ENCODE results near the gene MAD1L1.

The MAD1L1 gene

DNA sequence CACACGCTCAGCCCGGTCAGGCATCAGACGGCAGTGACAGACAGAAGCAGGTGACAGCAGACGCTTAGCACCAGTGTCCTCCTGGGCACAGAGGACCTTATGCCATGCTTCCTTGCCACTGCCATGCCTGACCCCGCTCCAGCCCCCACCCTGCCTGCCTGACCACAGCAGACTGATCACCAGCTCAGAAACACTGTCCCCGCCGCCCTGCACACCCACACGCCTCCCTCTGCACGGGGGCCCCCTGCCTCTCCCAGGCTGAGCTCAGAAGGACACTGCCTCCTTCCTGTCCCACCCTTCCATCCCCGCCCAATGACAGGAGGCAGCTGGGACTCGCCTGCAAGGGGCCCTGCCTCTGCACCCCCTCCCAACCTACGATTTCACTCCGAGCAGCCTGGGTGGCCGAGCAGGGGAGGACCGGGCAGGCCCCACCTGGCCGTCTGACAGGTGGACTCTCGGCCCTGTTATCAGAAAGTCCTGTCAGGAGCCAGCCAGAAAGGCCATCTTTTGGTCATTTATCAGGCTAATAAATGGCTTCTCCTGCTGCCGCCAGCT, 379.2 kb downstream of the MAD1L1 start:
- no peak for DNase-seq

DNA sequence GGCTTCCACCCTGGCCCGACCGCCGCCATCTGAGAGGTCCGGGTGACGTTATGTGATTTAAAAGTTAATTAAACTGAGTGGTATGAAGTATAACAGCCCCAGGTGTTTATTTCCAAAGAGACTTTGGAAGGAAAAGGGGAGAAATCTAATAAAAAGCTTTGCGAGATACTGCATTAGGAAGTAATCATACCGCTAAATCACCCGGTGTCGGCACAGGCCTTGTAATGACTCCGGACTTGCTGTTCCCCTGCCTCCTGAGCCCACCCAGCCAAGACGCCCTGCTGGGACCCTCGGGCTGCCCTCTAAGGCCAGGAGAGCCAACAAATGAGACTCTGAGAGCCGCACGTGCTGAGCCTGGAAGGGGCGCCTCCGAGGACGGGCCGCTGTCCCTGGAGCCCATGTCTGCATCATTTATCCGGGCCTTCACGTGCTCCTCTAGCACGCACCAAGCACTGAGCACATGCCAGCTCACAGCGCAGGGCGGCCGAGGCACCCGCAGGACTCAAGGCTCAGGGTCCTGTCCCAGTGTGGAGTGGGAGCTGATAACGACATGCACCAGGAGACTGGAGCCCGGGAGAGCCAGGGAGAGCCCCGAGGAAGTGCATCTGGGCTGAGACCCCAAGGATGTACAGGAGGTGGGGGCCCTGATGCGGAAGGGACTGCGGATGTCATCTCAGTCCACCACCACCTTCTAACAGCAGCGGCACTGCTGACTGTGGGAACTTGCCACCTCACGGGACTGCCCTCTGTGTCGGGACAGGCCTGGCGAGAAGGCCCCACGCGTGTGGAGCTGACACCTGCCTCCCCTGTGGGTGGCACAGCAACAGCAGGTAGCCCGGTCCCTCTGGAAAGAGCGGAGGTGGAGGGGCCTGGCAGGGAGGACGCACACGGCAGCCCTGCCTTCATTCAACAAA, 380.0 kb downstream of the MAD1L1 start:
- no peak for DNase-seq

DNA sequence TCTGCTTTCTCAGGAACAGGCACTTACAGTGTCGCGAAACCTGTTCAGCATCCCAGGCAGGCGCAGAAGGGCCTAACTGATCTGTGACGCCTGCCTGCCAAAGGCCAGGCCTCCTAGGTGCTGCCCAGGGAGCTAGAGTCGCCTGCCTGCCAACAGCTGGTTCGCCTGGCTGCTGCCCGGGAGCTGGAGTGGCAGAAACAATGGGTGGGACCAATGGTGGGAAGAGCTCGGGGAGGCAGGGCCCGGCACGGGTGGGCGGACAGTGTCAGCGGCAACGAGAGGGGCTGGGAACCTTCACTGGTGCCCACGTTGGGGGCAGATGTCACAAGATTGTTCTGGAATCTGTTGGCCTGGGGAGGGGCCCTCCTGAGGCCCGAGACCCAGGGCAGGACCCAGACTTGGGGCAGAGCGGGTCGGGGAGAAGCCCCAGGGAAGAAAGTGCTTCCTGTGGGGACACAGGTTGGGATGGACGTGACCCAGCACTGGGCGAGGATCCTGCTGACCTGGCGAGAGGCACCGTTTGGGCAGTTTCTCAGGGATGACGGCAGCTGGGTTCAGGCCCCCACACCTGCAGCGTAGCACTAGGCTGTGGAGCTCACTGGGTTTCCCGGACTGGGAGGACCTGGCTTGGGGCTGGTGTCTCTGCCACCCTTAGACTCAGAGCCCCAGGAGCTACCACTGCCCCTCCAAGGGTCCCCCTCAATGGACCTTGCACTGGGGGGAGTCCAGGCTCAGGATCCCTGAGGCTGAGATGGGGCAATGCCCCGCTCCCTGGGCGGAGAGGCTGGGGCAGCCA, 380.8 kb downstream of the MAD1L1 start:
- no peak for DNase-seq

DNA sequence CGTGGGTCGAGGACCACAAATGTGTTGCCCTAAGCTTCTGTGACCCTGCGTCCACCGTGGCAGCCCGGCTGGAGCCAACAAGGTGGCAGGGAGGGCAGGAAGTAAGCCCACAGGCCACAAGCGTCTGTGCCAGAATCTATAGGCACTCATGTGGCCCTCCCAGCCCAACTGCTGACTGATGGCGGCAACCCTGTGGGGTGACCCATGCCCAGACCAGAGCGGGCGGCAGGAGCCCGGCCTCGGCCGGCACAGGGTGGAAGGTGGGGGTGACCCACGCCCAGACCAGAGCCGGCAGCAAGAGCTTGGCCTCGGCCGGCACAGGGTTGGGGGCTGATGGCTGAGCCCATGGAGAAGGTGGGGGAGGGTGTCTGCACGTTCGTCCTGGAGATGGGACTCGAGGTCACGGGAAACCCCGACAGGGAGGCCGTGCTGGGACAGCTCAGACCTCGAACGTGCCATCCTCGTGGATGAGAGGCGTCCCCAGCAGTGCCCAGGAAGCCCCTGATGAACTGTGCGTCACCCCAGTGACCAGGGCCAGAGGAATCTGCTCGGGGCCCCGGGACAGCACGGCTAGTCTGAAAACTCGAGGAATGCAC, 381.7 kb downstream of the MAD1L1 start:
- DNase-seq = no peak

DNA sequence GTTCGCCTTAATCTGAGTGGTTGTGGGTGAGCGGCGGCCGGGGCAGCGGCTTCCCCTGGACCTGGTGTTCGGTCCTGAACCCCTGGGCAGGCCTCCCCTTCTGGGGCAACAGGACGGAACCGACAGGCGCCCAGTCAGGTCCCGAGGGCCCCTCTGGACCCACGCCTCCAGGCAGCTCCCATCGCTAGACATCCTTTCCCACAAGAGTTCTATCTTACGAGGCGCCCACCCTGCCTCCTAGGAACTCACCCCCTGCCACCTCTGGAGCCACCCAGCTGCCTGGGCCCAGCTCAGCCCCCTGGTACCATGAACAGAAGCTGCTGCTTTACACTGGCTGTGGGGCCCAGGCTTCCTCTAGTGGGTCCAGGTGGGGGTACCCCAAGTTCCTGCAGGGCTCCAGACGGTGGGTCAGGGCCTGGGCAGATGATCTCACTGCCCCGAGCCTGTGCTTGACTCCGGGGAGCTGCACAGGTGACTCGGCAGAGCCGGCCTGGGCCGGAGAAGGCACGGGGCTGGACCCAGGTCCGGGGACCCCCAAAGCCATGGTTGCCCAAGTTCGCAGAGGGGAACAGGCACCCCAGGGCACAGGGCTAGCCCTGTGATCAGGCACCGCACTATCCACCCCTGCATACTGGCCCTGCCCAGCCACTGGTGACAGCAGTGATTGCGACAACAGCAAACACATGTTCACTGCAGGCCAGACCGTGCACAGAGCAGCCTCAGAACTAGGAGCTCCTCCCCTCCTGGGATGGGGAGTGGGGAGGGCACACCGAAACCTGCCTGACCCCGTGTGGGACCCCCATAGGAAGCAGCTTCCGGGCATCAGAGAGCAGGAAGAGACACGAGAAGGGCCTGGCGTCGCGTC, 382.4 kb downstream of the MAD1L1 start:
- DNase-seq = no peak

DNA sequence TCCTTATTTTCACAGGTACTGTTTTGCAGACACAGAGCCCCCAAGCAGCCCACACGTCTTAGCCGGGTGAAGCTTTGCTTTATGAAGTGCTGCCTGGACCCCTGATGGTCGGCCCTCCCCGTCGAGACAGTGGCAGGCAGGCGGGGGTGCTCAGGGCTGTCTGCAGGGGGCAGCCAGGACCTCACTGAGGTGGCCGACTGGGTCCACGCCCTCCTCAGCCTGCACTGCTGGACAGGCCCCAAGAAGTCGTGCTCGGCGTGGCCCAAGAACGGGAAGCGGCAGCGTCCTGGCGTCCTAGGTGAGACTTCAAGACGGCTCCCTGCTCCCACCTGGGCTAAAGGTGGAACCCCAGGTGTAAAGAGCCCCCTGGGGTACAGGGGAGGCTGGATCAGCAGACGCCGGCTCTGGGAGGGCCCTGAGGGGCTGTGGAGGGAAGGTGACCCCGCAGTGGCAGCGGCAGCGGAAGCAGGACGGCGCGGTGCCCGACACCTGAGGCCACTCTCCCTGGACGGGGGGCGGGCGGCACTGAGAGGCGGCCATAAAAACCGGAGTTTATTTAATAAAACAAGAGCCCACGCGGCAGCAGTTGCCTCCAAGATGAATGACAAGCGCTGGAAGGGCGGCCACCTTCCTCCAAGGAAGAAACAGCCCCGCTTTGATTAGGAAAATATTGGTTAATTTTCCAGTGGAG, 383.2 kb downstream of the MAD1L1 start:
- DNase-seq = no peak

DNA sequence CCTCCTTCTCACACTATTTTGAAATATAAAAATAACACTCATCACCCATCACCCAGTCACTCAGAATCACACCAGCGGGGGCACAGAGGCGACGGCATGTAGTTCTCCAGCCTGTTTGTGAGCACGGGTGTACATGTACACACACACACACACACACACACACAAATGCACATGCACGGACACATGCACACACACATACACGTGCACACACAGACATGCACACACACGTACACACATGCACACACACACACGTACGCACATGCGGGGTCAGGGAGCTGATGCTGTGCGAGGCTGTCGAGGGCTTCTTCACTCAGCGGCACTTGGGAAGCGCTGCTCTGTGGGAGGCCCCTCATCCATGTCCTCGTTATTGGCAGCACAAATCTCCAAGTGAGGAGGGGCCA, 383.8 kb downstream of the MAD1L1 start:
- no peak for DNase-seq

DNA sequence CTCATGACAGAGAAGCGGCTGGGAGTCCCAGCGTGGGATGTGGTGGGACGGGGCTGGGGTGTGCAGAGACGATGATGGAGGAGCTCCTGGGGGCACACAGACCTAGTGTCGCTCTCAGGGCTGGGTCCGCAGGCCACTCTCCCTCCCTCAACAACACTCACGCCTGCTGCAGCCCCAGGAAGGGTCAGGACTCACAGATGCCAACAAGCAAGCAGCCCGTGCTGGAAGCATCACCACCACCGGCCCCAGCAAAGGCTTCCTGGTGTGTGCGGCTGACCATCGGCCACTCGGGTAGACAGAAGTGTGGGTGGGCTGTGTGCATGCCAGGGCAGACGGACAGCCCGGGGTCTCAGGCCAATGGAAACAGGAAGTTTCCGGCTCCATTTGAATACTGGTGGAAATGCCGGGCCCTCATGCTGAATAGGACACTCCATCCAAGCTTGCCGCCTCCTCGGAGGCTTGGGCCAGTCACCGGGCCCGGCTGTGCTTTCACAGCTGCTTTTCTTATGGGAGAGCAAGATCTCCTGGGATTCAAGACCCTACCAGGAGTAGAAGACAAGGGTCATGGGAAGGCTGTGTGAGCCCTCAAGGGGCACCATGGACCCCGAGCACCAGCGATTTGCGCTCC, 384.6 kb downstream of the MAD1L1 start:
- no peak for DNase-seq

DNA sequence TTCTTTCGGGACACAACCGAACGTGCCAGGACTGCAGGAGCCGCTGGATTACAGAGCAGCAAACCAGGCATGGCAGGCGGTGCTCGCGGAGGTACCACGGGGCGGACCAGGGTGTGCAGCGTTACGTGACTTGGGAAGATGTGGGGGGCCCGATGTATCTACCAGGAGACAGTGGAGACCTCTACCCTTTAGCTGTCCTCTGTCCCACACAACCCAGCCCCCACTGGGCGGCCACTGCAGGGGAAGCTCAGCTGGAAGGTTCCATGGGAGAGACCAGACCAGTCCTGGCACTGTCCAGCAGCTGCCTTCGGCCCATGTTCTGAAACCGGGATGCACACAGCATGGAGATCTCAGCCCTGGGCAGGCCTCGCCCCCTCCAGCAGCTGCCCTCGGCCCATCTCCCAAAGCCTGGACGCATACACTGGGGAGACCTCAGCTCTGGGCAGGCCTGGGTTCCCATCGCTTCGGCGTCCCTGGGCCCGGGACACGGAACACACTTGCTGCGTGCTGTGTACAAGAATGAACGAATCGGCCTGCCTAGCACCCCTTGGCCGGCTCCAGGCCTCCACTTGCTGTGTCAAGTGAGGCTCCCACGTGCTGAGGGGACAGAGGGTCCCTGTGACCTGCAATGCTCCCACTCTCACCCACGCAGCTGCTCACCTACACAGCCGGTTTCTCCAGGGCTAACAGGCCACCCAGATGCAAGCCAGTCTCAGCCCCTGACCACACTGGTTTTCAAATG, 385.3 kb downstream of the MAD1L1 start:
- DNase-seq = no peak

DNA sequence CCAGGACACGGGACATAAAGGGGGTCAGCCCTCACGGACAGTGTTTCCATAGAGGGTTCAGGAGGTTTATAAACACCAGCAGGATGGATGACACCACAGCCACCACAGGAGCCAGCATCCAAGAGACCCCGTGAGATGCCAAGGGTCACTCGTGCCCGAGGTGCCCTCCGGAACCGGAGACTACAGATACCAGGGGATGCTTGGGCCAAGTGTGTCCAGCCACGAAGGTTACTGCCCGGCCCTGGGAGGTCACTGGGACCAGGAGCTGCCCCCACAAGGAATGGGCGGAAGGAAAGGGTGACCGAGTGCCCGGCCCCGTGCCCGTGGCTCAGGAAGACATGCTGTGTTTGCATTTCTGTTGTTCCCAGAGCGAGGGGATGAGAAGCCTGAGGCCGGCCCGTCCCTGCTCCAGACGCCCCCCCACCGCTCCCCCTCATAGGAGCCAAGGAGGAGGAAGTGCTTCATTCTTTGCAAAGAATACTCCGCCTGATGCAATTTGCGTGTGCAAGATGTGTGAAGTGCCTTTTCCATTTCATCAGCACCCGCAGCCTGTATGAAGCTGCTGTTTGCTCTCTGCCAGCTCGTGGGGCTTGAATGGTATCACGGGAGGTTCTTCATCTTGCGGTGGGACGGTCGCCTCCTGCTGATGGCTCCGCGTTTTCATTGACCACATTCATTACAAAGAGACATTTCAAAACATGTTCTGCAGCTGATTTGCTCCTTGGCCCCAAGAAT, 386.2 kb downstream of the MAD1L1 start:
- no peak for DNase-seq

DNA sequence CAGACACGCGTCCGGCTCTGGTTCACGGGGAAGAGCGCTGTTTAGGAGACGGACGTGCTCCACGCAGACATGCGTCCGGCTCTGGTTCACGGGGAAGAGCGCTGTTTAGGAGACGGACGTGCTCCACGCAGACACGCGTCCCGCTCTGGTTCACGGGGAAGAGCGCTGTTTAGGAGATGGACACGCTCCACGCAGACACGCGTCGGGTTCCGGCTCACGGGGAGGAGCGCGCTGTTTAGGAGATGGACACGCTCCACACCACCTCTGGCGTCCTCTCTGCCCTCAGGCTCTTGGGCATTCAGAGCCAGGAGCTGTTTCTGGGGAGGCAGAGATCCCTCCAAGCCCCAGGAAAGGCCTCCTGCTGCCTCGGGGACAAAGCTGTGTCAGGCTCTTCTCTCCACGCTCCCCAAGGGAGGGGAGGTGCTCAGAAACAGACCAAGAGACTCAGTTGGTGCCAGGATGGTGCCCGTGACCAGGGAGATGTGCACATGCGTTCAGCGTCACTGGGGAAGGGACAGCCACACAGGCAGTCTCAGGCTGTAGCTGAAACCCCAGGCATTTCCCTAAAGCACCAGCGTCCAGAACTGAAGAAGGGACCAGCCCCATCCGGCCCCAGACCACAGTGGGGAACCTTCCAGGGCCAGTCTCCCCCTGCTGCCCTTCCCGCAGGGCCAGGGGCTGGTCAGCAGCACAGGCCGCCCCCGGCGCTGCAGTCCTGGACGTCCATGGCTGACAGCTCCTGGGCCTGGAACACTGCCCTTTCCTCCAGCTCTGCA, 387.0 kb downstream of the MAD1L1 start:
- DNase-seq = no peak

DNA sequence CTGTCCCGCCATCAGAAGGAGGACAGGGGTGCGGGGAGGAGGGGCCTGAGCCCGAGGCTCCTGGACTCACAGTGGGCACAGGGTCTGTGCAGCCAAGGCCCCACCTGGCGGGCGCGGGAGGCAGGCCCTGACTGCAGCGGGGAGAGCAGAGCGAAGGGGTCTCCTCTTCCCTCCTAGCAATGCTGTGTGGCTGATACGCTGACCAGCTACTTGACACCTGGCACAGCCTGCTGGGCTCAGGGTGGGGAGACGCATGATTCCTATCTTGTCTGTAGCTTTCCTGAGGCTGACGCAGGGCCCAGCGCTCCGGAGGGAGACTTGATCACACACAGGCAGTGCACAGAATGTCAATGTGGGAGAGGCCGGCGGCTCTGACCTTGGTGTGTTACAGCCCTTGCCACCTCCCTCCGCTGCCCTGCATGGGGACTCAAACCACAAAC, 387.8 kb downstream of the MAD1L1 start:
- no peak for DNase-seq

DNA sequence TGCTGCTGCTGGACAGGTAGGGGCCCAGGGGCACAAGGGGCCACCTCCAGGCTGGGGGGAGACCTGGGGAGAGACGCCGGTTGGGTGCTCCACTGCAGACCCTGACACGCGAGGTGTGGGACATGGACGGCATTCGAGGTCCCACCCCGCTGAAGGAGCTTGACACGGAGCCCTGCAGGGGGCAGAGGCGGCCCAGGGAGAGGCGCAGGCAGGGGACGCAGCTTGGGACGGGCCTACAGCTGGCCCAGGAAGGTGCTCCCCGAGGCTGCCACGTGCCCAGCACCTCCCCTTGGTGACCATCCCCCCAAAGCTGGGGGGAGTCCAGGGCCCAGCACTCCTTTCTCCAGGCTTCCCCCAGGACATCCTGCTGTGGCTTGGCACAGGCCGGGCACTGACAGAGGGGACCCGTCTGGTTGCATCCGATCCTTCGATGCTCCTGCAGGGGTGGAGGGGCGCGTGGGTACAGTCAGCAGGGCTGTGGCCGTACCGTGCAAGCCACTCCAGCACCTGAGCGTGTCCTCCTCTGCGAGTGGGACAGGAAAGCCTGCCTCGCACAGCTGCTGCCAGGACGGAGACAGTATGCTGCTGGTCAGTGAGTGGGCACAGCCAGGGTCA, 388.3 kb downstream of the MAD1L1 start:
- no peak for DNase-seq

DNA sequence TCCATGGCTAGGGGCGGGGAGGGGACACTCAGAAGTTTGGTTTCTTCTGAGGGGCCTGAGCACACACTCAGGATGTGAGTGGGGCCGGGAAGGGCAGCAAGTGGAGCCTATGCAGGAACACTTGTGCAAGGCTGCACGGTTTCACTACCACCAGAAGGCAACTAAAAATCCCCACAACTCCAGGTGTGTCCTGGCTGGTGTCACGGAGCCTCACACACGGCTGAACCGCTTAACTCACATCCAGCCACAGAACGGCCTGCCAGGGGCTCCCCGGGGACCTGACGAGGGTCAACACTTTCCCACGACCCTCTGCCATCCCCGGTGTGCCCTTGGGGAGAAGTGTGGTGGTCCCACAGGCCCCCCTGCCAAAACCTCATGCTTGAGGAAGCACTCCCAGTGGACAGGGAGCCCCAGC, 388.8 kb downstream of the MAD1L1 start:
- no peak for DNase-seq

DNA sequence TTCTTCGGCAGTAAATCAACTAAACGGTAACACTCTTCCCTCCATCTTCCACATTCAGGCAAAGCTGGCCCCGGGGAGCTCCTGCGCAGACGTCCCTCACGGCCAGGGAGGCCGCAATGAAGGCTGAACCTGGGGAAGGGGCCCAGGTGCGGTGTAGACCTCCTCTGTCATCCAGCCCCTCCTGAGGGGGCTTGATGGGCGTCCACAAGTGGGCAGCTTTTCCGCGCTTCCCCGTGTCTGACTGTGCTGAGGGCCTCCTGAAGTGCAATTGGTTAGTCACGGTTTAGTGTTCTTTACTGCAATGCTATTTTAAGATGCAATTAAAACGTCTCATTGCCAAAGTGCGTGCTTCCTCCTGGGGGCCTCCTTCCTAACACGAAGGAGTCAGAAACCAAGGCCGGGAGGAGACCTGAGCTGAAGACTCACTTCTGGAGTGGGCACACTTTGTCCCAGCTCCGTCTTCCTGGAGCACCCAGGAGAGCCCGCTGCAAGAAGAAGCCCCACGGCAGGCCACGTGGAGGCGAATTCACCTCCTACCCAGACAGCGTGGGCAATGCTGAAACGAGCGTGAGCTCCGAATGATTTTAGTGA, 389.4 kb downstream of the MAD1L1 start:
- DNase-seq = no peak

DNA sequence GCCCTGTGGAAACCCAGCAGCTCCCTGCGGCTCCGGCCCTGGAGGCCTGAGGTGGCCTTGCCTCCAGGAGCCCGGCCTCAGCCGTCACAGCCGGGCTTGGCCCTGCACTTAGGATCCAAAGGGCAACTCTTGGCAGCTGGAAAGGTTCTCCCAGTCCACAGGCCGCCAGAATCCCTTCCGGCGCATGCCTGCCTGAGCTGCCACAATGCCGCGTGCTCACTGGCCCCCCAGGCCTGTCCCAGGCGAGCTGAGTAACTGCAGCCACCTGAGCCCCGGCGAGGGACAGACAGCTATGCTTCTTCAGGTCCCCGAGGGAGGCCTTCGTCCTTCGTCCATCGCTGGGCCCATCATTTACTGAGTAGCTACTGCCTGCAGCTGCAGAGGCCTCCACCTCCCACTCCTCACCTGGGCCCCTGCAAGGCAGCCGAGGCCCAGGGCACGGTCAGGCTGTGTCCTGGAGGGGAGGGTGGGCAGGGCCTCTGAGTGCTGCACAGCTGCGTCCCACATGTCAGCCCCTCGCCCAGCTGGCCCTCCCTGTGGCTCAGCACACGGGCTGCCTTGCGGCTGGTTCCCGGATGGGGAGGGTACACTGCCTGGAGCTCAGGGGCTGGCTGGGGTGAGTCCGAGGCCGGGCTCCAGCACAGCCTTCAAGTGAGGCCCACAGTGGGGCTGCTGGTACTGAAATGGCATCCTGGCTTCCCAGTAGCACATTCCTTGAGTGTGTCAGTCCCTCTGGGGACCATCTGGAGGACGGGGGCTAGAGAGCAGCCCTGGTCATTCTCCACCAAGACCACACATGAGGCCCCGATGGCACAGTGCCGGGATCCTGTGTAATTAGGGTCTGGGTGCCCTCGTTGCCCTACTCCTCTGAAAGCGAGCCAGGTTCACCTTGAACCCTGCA, 390.2 kb downstream of the MAD1L1 start:
- DNase-seq = no peak
